Lower leg skin (tissue), 4 donors: ENCODE data around the gene HACD1. TPM values are rescaled to one million over a fixed set of nuclear protein-coding genes. Genes with fewer than 3 reads are reported as not detected.

ENCODE experiments used
- DNase-seq, 2 donors: peaks; one replicate each; pipeline ENCODE4 v3.0.0-alpha.2; 2019; ENCODE audit warnings: low spot score in 2 of 2
- H3K4me3 ChIP-seq: fragments of 200-600 bp; sonication (generic); 2 replicates; pipeline ENCODE4 v1.5.1; 2017; ENCODE audit warnings: mild to moderate bottlenecking, low read depth; ENCODE audit not compliant: poor library complexity, severe bottlenecking
- POLR2A ChIP-seq, 2 donors: fragments of 450-650 bp; IDR thresholded peaks; one replicate each; pipeline ENCODE4 v1.6.1; 2016 to 2017; ENCODE audit warnings: antibody characterized with exemption in 2 of 2, mild to moderate bottlenecking in 1 of 2, moderate library complexity in 1 of 2
- WGBS, 2 donors: methylation state at CpG; one replicate each; pipeline ENCODE4 v1.1.5; 2018; 5-methylcytosine and 5-hydroxymethylcytosine counted together
- intact Hi-C: fragments of 100-400 bp; cut with DNase I; formaldehyde crosslinking; loops from one replicate; pipeline ENCODE4 v1.15.0; 2023; ENCODE audit warnings: low total_unique reads
- total RNA-seq, 4 donors: library from RNA; depleted of rRNA; stranded (reverse); fragments of >200 nt; gene quantifications; one replicate each; pipeline ENCODE4 v1.1.0, GENCODE V29; 2016
- TF ChIP-seq, protein P1 (sequence below), 3 donors: fragments of 450-650 bp; IDR thresholded peaks; one replicate each; pipeline ENCODE4 v1.5.1; 2016; ENCODE audit warnings: antibody characterized with exemption in 3 of 3, mild to moderate bottlenecking in 3 of 3, moderate library complexity in 2 of 3

The HACD1 gene, protein sequence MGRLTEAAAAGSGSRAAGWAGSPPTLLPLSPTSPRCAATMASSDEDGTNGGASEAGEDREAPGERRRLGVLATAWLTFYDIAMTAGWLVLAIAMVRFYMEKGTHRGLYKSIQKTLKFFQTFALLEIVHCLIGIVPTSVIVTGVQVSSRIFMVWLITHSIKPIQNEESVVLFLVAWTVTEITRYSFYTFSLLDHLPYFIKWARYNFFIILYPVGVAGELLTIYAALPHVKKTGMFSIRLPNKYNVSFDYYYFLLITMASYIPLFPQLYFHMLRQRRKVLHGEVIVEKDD
- total RNA-seq = 1 to 10 TPM in 3 of 4 donors, under 1 TPM in 1; 0.80 to 4.1 (median 2.7) TPM

DNA sequence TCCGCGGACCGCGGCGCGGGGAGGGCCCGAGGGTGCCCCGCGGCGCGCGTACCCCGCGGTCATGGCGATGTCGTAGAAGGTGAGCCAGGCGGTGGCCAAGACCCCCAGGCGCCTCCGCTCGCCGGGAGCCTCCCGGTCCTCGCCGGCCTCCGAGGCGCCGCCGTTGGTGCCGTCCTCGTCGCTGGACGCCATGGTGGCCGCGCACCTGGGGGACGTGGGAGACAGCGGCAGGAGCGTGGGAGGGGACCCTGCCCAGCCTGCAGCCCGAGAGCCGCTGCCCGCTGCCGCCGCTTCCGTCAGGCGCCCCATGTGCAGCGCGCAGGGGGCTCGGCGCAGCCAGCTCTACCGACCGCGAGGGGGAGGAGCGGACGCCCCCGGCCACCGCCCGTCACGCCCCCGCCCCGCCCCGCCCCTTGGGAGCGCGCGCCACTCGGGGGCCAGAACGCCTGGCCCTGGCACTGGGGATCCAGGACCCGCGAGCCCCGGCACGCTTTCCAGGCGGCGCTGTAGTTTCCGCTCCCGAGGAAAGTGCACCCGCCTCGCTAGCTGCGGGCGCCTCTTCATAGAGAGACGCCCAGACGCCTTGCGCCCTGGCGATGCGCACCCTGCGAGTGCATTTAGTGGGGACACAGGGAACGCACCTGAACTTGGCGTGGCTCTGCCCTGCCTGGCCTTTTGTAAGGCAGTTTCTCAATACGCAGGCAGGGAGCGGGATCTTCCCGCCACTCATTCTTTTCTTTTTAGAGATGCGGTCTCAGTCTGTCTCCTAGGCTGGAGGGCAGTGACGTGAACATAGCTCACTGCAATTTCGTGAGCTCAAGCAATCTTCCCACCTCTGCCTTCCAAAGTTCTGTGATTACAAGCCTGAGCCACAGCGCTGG is at the start of gene HACD1:
HACD1 (minus strand) TSS at position 344 of the 881 bp plus-strand sequence; CDS start at position 309, 35 bp downstream.
- H3K4me3 ChIP-seq = peak within 1 kb of the TSS; percentile 72
- TF ChIP-seq POLR2A (IDR thresholded peaks at IDR 0.05) = no peak
- TF ChIP-seq, protein P1, sequence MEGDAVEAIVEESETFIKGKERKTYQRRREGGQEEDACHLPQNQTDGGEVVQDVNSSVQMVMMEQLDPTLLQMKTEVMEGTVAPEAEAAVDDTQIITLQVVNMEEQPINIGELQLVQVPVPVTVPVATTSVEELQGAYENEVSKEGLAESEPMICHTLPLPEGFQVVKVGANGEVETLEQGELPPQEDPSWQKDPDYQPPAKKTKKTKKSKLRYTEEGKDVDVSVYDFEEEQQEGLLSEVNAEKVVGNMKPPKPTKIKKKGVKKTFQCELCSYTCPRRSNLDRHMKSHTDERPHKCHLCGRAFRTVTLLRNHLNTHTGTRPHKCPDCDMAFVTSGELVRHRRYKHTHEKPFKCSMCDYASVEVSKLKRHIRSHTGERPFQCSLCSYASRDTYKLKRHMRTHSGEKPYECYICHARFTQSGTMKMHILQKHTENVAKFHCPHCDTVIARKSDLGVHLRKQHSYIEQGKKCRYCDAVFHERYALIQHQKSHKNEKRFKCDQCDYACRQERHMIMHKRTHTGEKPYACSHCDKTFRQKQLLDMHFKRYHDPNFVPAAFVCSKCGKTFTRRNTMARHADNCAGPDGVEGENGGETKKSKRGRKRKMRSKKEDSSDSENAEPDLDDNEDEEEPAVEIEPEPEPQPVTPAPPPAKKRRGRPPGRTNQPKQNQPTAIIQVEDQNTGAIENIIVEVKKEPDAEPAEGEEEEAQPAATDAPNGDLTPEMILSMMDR (IDR thresholded peaks at IDR 0.05) = no peak
- intact Hi-C loops = no loop called here
- DNase-seq = peak in 1 of 2 donors; percentile 91
- WGBS, 2 donors = 1% methylated on average over 13 to 18 of the region's 92 CpGs

DNA sequence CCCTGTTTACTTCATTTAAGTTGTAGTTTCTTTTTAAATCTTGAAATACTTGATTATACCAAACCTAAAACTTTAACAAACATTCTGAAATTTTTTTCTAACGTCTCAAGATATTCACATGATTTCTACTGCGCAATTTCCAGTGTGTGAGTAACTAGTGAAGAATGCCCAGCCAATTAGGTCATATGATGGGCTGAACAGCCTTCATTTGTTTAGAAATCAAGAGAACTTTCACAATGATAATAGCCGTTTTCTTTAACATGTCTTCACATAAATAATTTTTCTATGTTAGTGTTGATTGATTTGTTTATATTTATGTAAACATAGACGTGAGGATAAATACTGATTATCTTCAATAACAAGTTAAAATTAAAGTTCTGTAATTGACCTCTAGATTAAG is 48.6 kb upstream of the HACD1 start:
- 30 to 35% methylated on average over 4 of the region's 4 CpGs for WGBS, 2 donors
- TF ChIP-seq, protein P1 (IDR thresholded peaks at IDR 0.05) = no peak
- TF ChIP-seq POLR2A (IDR thresholded peaks at IDR 0.05) = no peak
- no peak overlapping the region for H3K4me3 ChIP-seq
- intact Hi-C loops = no loop called here
- peak in 1 of 2 donors; percentile 68 for DNase-seq

DNA sequence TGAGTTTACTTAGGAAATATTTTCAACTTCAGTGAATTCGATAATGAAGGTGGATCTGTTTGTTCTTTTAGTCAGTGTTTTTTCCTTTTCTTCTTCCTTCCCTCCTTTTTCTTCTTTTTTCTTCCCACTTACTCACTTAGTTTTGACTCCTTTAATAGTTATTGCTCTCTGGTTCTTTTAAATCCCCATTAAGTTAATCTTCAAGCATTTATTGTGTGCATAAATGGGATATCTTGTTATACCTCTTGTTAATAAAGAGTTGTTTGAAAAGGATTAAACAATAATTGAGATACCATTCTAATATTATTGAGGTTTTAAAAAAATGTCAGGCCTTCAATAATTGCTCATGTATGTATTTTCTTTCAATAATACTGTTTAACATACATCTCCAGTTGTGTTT is 46.3 kb upstream of the HACD1 start:
- 58 to 85% methylated on average over 1 of the region's 1 CpG for WGBS, 2 donors
- no peak for DNase-seq
- TF ChIP-seq, protein P1 (IDR thresholded peaks at IDR 0.05) = no peak
- no peak for TF ChIP-seq POLR2A (IDR thresholded peaks at IDR 0.05)

DNA sequence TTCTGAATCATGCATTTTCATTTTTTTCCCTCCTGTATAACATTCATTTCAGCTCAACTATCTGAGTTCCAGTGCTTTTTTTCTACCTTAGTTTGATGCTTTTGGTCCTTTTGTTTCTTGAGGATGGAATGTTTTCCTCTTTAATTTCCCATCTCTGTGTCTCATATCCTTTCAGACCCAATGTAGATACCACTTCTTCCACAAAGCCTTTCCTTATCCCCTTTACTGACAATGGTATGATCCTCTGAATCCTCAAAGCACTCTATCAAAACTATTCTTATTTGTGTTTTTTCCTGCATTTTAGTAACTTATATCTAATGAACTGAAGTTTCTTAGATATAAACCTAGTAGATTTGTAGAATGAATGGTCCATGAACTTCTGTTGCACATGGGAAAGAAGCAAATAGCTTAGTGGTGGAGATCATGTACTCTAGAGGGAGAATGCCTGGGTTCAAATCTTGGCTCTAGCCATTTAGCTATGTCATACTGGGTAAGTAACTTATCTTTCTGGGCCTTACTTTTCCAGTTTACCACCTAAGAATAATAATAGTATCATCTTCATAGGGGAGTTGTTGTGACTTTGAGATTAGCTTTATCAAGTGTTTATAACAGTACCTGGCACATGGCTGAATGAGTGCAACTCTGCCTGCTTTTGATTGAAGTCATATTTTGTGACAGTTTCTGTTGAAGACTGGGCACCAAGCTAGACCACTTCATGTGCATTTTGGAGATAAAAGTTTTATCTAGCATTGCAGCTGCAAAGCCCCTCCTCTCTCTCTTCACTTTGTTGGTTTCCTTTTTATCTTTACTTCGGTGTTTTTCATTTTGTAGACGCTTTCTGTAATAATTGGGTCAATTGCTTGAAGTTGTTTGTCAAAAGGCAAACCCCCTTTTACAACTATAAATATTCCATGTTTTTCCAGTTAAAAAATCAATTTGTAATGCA is 45.3 kb upstream of the HACD1 start:
- DNase-seq = no peak

More for the DNA sequence above, 46.3 kb upstream of the HACD1 start:
- no peak overlapping the region for H3K4me3 ChIP-seq
- intact Hi-C loops = no loop called here

DNA sequence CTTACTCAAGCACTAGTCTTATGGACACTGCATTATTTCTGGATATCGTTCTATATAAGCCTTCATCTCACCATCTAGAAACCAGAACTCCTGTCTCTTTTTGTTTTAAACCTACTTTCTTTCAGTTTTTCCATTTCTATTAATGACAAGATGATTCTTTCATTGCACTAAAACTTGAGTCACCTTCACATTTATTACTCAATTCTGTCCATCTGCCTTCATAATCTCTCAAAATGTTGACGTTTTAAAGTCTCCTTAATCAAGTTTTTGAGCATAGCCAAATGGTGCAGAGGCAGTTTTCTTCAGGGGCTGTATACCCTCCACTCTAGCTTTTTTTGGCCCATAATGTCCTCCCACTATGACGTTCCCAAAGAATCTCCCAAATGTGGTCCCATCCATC is 44.3 kb upstream of the HACD1 start:
- no peak for DNase-seq
- TF ChIP-seq, protein P1 (IDR thresholded peaks at IDR 0.05) = no peak
- TF ChIP-seq POLR2A (IDR thresholded peaks at IDR 0.05) = no peak
- intact Hi-C loops = no loop called here
- no peak overlapping the region for H3K4me3 ChIP-seq
- WGBS, 2 donors = 87 to 93% methylated on average over 3 of the region's 3 CpGs

More for the DNA sequence above, 45.3 kb upstream of the HACD1 start:
- H3K4me3 ChIP-seq = no peak overlapping the region
- no peak for TF ChIP-seq POLR2A (IDR thresholded peaks at IDR 0.05)
- TF ChIP-seq, protein P1 (IDR thresholded peaks at IDR 0.05) = no peak
- intact Hi-C loops = no loop called here
- WGBS, 2 donors = 95 to 97% methylated on average over 2 of the region's 2 CpGs
